HUES64 (cell line): ENCODE results near the gene ANKRD24.
"Not testable (repeated sequence)": the region's sequence is repeated elsewhere in the genome, so short reads cannot be mapped to it uniquely, and the experiment has no call there.

ENCODE experiments used
- H3K27ac ChIP-seq: 2 replicates; pipeline ENCODE4 v1.7.0; 2013; ENCODE audit warnings: low read depth, low read length, inconsistent platforms
- H3K27me3 ChIP-seq: 2 replicates; pipeline ENCODE4 v1.6.1; 2013; ENCODE audit warnings: mild to moderate bottlenecking, low read length; ENCODE audit not compliant: insufficient read depth
- H3K36me3 ChIP-seq: 2 replicates; pipeline ENCODE4 v1.6.1; 2013; ENCODE audit warnings: mild to moderate bottlenecking, low read length; ENCODE audit not compliant: insufficient read depth
- H3K4me1 ChIP-seq: 2 replicates; pipeline ENCODE4 v1.6.1; 2013; ENCODE audit warnings: mild to moderate bottlenecking, low read length, moderate library complexity; ENCODE audit not compliant: insufficient read depth
- H3K4me3 ChIP-seq: 2 replicates; pipeline ENCODE4 v1.5.1; 2013; ENCODE audit warnings: mild to moderate bottlenecking, low read length, moderate library complexity
- H3K9ac ChIP-seq: 2 replicates; pipeline ENCODE4 v1.6.1; 2013; ENCODE audit warnings: mild to moderate bottlenecking, low read depth, low read length
- H3K9me3 ChIP-seq: 2 replicates; pipeline ENCODE4 v1.6.1; 2013; ENCODE audit warnings: low read depth, low read length; ENCODE audit not compliant: insufficient read depth
- whole genome bisulfite sequencing: fragments of 150-250, 120-280 bp; methylation state at CpG from one replicate; pipeline ENCODE4 v1.1.7; 2013; ENCODE audit warnings: missing lambda C conversion rate; 5-methylcytosine and 5-hydroxymethylcytosine counted together

Gene ANKRD24

GRCh38 chr19:4200940-4201542, 18.6 kb downstream of the ANKRD24 start:
- no peaks in the 10 kb centered on the region for H3K4me1 ChIP-seq

GRCh38 chr19:4201798-4202197, 19.3 kb downstream of the ANKRD24 start:
- H3K27ac ChIP-seq, result no peak overlapping the region
- H3K9ac ChIP-seq, result no peak overlapping the region
- 87% methylated on average over 4 of the region's 4 CpGs for WGBS
- H3K4me3 ChIP-seq, result no peak overlapping the region
- peaks cover 20% of the 10 kb centered on the region for H3K27me3 ChIP-seq
- no peaks in the 10 kb centered on the region for H3K4me1 ChIP-seq
- no peaks in the 10 kb centered on the region for H3K9me3 ChIP-seq
- H3K36me3 ChIP-seq, result no peaks in the 10 kb centered on the region

More at GRCh38 chr19:4200940-4201542, 18.6 kb downstream of the ANKRD24 start:
- no peak overlapping the region for H3K9ac ChIP-seq
- no peak overlapping the region for H3K4me3 ChIP-seq
- no peak overlapping the region for H3K27ac ChIP-seq
- peaks cover 20% of the 10 kb centered on the region for H3K27me3 ChIP-seq
- 42% methylated on average over 2 of the region's 2 CpGs for WGBS
- H3K36me3 ChIP-seq, result no peaks in the 10 kb centered on the region
- H3K9me3 ChIP-seq, result no peaks in the 10 kb centered on the region

GRCh38 chr19:4206818-4207484, 24.5 kb downstream of the ANKRD24 start:
- Histone ChIP-seq H3K4me3 (no peak overlapping the region), H3K27ac (no peak overlapping the region), H3K9ac (no peak overlapping the region), H3K9me3 (no peaks in the 10 kb centered on the region), H3K4me1 (no peaks in the 10 kb centered on the region), H3K27me3 (no peaks in the 10 kb centered on the region), H3K36me3 (no peaks in the 10 kb centered on the region)
- 83% methylated on average over 10 of the region's 10 CpGs for WGBS

GRCh38 chr19:4208385-4209094, 26.1 kb downstream of the ANKRD24 start:
- Histone ChIP-seq H3K4me3 (no peak overlapping the region), H3K36me3 (no peaks in the 10 kb centered on the region), H3K27me3 (no peaks in the 10 kb centered on the region), H3K9me3 (no peaks in the 10 kb centered on the region), H3K27ac (no peak overlapping the region), H3K4me1 (no peaks in the 10 kb centered on the region), H3K9ac (no peak overlapping the region)
- 75% methylated on average over 13 of the region's 13 CpGs for WGBS

- no peak overlapping the region for H3K27ac ChIP-seq
- no peaks in the 10 kb centered on the region for H3K4me1 ChIP-seq
- no peaks in the 10 kb centered on the region for H3K27me3 ChIP-seq
- H3K9me3 ChIP-seq, result no peaks in the 10 kb centered on the region
- 84% methylated on average over 15 of the region's 15 CpGs for WGBS
- H3K9ac ChIP-seq, result no peak overlapping the region
- no peak overlapping the region for H3K4me3 ChIP-seq
- no peaks in the 10 kb centered on the region for H3K36me3 ChIP-seq
Observed at GRCh38 chr19:4210166-4210731, 27.8 kb downstream of the ANKRD24 start.

- Histone ChIP-seq H3K36me3 (no peaks in the 10 kb centered on the region), H3K9ac (no peak overlapping the region), H3K27ac (no peak overlapping the region), H3K9me3 (no peaks in the 10 kb centered on the region), H3K27me3 (no peaks in the 10 kb centered on the region), H3K4me3 (no peak overlapping the region), H3K4me1 (no peaks in the 10 kb centered on the region)
- 93% methylated on average over 3 of the region's 3 CpGs for WGBS
Observed at GRCh38 chr19:4213116-4213515, 30.6 kb downstream of the ANKRD24 start.

GRCh38 chr19:4215807-4216206, 33.3 kb downstream of the ANKRD24 start:
- Histone ChIP-seq H3K4me3 (no peak overlapping the region), H3K4me1 (no peaks in the 10 kb centered on the region), H3K9me3 (no peaks in the 10 kb centered on the region), H3K9ac (no peak overlapping the region), H3K36me3 (no peaks in the 10 kb centered on the region), H3K27me3 (no peaks in the 10 kb centered on the region), H3K27ac (no peak overlapping the region)
- WGBS, result 90% methylated on average over 10 of the region's 10 CpGs

- H3K9ac ChIP-seq, result no peak overlapping the region
- H3K27me3 ChIP-seq, result no peaks in the 10 kb centered on the region
- WGBS, result 80% methylated on average over 6 of the region's 6 CpGs
- H3K4me3 ChIP-seq, result no peak overlapping the region
- no peaks in the 10 kb centered on the region for H3K4me1 ChIP-seq
- no peaks in the 10 kb centered on the region for H3K9me3 ChIP-seq
- no peak overlapping the region for H3K27ac ChIP-seq
- H3K36me3 ChIP-seq, result no peaks in the 10 kb centered on the region
Observed at GRCh38 chr19:4216846-4217245, 34.4 kb downstream of the ANKRD24 start.

- Histone ChIP-seq H3K4me3 (no peak overlapping the region), H3K36me3 (no peaks in the 10 kb centered on the region; the same call in 1 of the 2 replicates), H3K27ac (no peak overlapping the region), H3K4me1 (no peaks in the 10 kb centered on the region), H3K9me3 (no peaks in the 10 kb centered on the region), H3K9ac (no peak overlapping the region), H3K27me3 (no peaks in the 10 kb centered on the region)
- 95% methylated on average over 81 of the region's 81 CpGs for WGBS
Observed at GRCh38 chr19:4217429-4218264, 35.2 kb downstream of the ANKRD24 start.

- not testable (repeated sequence) for H3K36me3 ChIP-seq, H3K9me3 ChIP-seq, H3K27me3 ChIP-seq, H3K9ac ChIP-seq, H3K4me3 ChIP-seq, H3K27ac ChIP-seq, H3K4me1 ChIP-seq
- WGBS, result 91% methylated on average over 1 of the region's 1 CpG
Observed at GRCh38 chr19:4218523-4218922, 36.0 kb downstream of the ANKRD24 start.
